H9 (cell line): ENCODE results near the gene ILK. TPM values are rescaled to one million over a fixed set of nuclear protein-coding genes. Genes with fewer than 3 reads are reported as not detected.

Source experiments
- DNase-seq: peaks from one replicate; pipeline ENCODE4 v3.0.0-alpha.2; 2017
- H2AFZ ChIP-seq: one replicate; pipeline ENCODE4 v1.6.1; 2013; ENCODE audit warnings: mild to moderate bottlenecking, low read length, control low read depth, moderate library complexity
- H2AK5ac ChIP-seq: 2 replicates; pipeline ENCODE4 v1.6.1; 2013; ENCODE audit warnings: low read length, control low read depth, mixed read lengths; ENCODE audit not compliant: insufficient read length
- H2BK120ac ChIP-seq: one replicate; pipeline ENCODE4 v1.6.1; 2013; ENCODE audit warnings: low read depth, mild to moderate bottlenecking, low read length, control low read depth, inconsistent platforms; ENCODE audit not compliant: poor library complexity, severe bottlenecking
- H2BK12ac ChIP-seq: 2 replicates; pipeline ENCODE4 v1.6.1; 2013; ENCODE audit warnings: low read length, control low read depth, mixed read lengths, low read depth; ENCODE audit not compliant: insufficient read length
- H2BK15ac ChIP-seq: 2 replicates; pipeline ENCODE4 v1.6.1; 2013; ENCODE audit warnings: low read depth, low read length, control low read depth
- H2BK20ac ChIP-seq: one replicate; pipeline ENCODE4 v1.6.1; 2013; ENCODE audit warnings: low read depth, mild to moderate bottlenecking, low read length, control low read depth, inconsistent platforms; ENCODE audit not compliant: poor library complexity, severe bottlenecking
- H2BK5ac ChIP-seq: 2 replicates; pipeline ENCODE4 v1.6.1; 2013; ENCODE audit warnings: low read length, control low read depth, mixed read lengths; ENCODE audit not compliant: insufficient read length
- H3K14ac ChIP-seq: 2 replicates; pipeline ENCODE4 v1.6.1; 2013; ENCODE audit warnings: low read length, control low read depth; ENCODE audit not compliant: insufficient read depth
- H3K18ac ChIP-seq: 2 replicates; pipeline ENCODE4 v1.6.1; 2013; ENCODE audit warnings: low read depth, mild to moderate bottlenecking, mixed read lengths, low read length, control low read depth; ENCODE audit not compliant: insufficient read length
- H3K23ac ChIP-seq: 2 replicates; pipeline ENCODE4 v1.6.1; 2013; ENCODE audit warnings: low read length, control low read depth, mixed read lengths, low read depth; ENCODE audit not compliant: insufficient read length
- H3K23me2 ChIP-seq: 2 replicates; pipeline ENCODE4 v1.6.1; 2013; ENCODE audit warnings: low read depth, mild to moderate bottlenecking, mixed read lengths, low read length, control low read depth; ENCODE audit not compliant: insufficient read length, poor library complexity, severe bottlenecking
- H3K27ac ChIP-seq: 2 replicates; pipeline ENCODE4 v1.5.1; 2013; ENCODE audit warnings: low read length, control low read depth, mixed read lengths, low read depth; ENCODE audit not compliant: insufficient read length
- H3K27me3 ChIP-seq: 2 replicates; pipeline ENCODE4 v1.6.1; 2013; ENCODE audit warnings: low read length, control low read depth, inconsistent platforms; ENCODE audit not compliant: insufficient read depth
- H3K4ac ChIP-seq: 2 replicates; pipeline ENCODE4 v1.6.1; 2013; ENCODE audit warnings: low read depth, mild to moderate bottlenecking, control low read depth, inconsistent platforms, low read length, moderate library complexity
- H3K4me1 ChIP-seq: 2 replicates; pipeline ENCODE4 v1.6.1; 2013; ENCODE audit warnings: low read length, control low read depth, inconsistent platforms; ENCODE audit not compliant: insufficient read depth
- H3K4me2 ChIP-seq: 2 replicates; pipeline ENCODE4 v1.6.1; 2013; ENCODE audit warnings: low read length, control low read depth, mixed read lengths; ENCODE audit not compliant: insufficient read length, insufficient read depth
- H3K56ac ChIP-seq: 2 replicates; pipeline ENCODE4 v1.6.1; 2013; ENCODE audit warnings: low read depth, mild to moderate bottlenecking, mixed read lengths, low read length, control low read depth; ENCODE audit not compliant: insufficient read length
- H3K79me1 ChIP-seq: 2 replicates; pipeline ENCODE4 v1.6.1; 2013; ENCODE audit warnings: low read depth, mild to moderate bottlenecking, moderate library complexity, low read length, control low read depth, inconsistent platforms; ENCODE audit not compliant: insufficient read depth, poor library complexity, severe bottlenecking
- H3K79me2 ChIP-seq: 2 replicates; pipeline ENCODE4 v1.6.1; 2013; ENCODE audit warnings: low read length, control low read depth, inconsistent platforms; ENCODE audit not compliant: insufficient read depth
- H3K9ac ChIP-seq: 2 replicates; pipeline ENCODE4 v1.6.1; 2013; ENCODE audit warnings: low read length, control low read depth, mixed read lengths; ENCODE audit not compliant: insufficient read length; ENCODE audit errors: extremely low read depth
- H3K9me3 ChIP-seq: one replicate; pipeline ENCODE4 v1.6.1; 2013; ENCODE audit warnings: low read depth, low read length, inconsistent platforms; ENCODE audit not compliant: control insufficient read depth
- H3T11ph ChIP-seq: one replicate; pipeline ENCODE4 v1.6.1; 2013; ENCODE audit warnings: mild to moderate bottlenecking, low read length, control low read depth, inconsistent platforms
- H4K20me1 ChIP-seq: one replicate; pipeline ENCODE4 v1.6.1; 2013; ENCODE audit not compliant: control insufficient read depth, insufficient read length, insufficient read depth
- H4K5ac ChIP-seq: 2 replicates; pipeline ENCODE4 v1.6.1; 2013; ENCODE audit warnings: low read depth, mild to moderate bottlenecking, mixed read lengths, low read length, control low read depth; ENCODE audit not compliant: insufficient read length
- H4K8ac ChIP-seq: replicated peaks from 2 replicates; pipeline ENCODE4 v1.6.1; 2013; ENCODE audit warnings: low read length, control low read depth, mixed read lengths, low read depth; ENCODE audit not compliant: insufficient read length
- H4K91ac ChIP-seq: 2 replicates; pipeline ENCODE4 v1.6.1; 2013; ENCODE audit warnings: low read depth, mild to moderate bottlenecking, moderate library complexity, mixed read lengths, low read length, control low read depth; ENCODE audit not compliant: insufficient read length
- H3K27ac Mint-ChIP-seq, 3 experiments: 2 replicates in 2 of 3; 3 replicates in 1 of 3; pipeline ENCODE4 v1.8.0; 2020 to 2021; ENCODE audit warnings: mixed read lengths in 3 of 3, mild to moderate bottlenecking in 1 of 3, moderate library complexity in 1 of 3
- H3K27me3 Mint-ChIP-seq: 2 replicates; pipeline ENCODE4 v1.8.0; 2021; ENCODE audit warnings: low read depth, mild to moderate bottlenecking, moderate library complexity, mixed read lengths
- H3K36me3 Mint-ChIP-seq, 3 experiments: 2 replicates in 2 of 3; 3 replicates in 1 of 3; pipeline ENCODE4 v1.8.0; 2020 to 2021; ENCODE audit warnings: low read depth in 3 of 3, mixed read lengths in 3 of 3; ENCODE audit not compliant: insufficient read depth in 1 of 3
- H3K4me1 Mint-ChIP-seq, 2 experiments: 2 replicates each; pipeline ENCODE4 v1.8.0; 2020; ENCODE audit warnings: mixed read lengths in 2 of 2
- H3K4me3 Mint-ChIP-seq, 2 experiments: 2 replicates in 1 of 2; 3 replicates in 1 of 2; pipeline ENCODE4 v1.8.0; 2020 to 2021; ENCODE audit warnings: mild to moderate bottlenecking in 2 of 2, mixed read lengths in 2 of 2, moderate library complexity in 1 of 2
- H3K9me3 Mint-ChIP-seq, 2 experiments: 2 replicates in 1 of 2; 3 replicates in 1 of 2; pipeline ENCODE4 v1.8.0; 2020; ENCODE audit warnings: mild to moderate bottlenecking in 2 of 2, mixed read lengths in 2 of 2, moderate library complexity in 1 of 2
- CTCF ChIP-seq: fragments of 200-600 bp; sonication (generic); conservative IDR thresholded peaks from 3 replicates; pipeline ENCODE4 v1.8.0; 2021; ENCODE audit warnings: antibody characterized with exemption, mild to moderate bottlenecking
- WGBS: extraction: QIAGEN DNeasy Blood & Tissue Kit; methylation state at CpG from one replicate; pipeline ENCODE4 v1.1.7; 2013; ENCODE audit warnings: missing lambda C conversion rate, low lambda C conversion rate, mixed read lengths; ENCODE audit not compliant: insufficient read length; ENCODE audit errors: extremely low coverage; 5-methylcytosine and 5-hydroxymethylcytosine counted together
- total RNA-seq: library from RNA; stranded (reverse); gene quantifications from 2 replicates; pipeline ENCODE4 v1.2.1, GENCODE V29; 2021

The ILK gene
- total RNA-seq, 1 experiment from 2014 or later, result 100 TPM

- peaks cover 10 to 11% of the 10 kb centered on the region in 2 experiments for H3K4me1 Mint-ChIP-seq
- no peak overlapping the region for H3K9ac ChIP-seq
- H2AFZ ChIP-seq, result no peak overlapping the region
- H3K9me3 Mint-ChIP-seq, result no peaks in the 10 kb centered on the region
- H2BK12ac ChIP-seq, result no peak overlapping the region
- H3K56ac ChIP-seq, result no peak overlapping the region
- H3K23ac ChIP-seq, result no peak overlapping the region
- no peak overlapping the region for H3K27ac Mint-ChIP-seq
- H3K4me3 Mint-ChIP-seq, result no peak overlapping the region
- TF ChIP-seq CTCF, result no peak
- no peaks in the 10 kb centered on the region for H3K36me3 Mint-ChIP-seq
- H3K18ac ChIP-seq, result no peak overlapping the region
- H3K4me1 ChIP-seq, result peaks cover 1% of the 10 kb centered on the region; the same call in 1 of the 2 replicates
- peaks cover 21% of the 10 kb centered on the region for H3K27me3 Mint-ChIP-seq
- H3K4me2 ChIP-seq, result peak overlapping the region; percentile 57
- no CpG with 5 or more reads among the region's 9 CpGs for WGBS
- no peak for DNase-seq
- no peak overlapping the region for H2AK5ac ChIP-seq
- H3K79me1 ChIP-seq, result no peaks in the 10 kb centered on the region
- no peak overlapping the region for H3K4ac ChIP-seq
- H4K91ac ChIP-seq, result no peak overlapping the region
- peaks cover 23% of the 10 kb centered on the region; the same call in 1 of the 2 replicates for H3K27me3 ChIP-seq
- no peak overlapping the region for H2BK20ac ChIP-seq
- H2BK120ac ChIP-seq, result no peak overlapping the region
- H2BK5ac ChIP-seq, result no peak overlapping the region
- H3K79me2 ChIP-seq, result no peaks in the 10 kb centered on the region
- no peak overlapping the region for H2BK15ac ChIP-seq
- no peak overlapping the region for H4K5ac ChIP-seq
- no peaks in the 10 kb centered on the region for H3K9me3 ChIP-seq
- H4K8ac ChIP-seq, result no peak overlapping the region
- peaks cover 7% of the 10 kb centered on the region for H3K23me2 ChIP-seq
- no peak overlapping the region for H3K27ac ChIP-seq
- no peaks in the 10 kb centered on the region for H4K20me1 ChIP-seq
- H3K14ac ChIP-seq, result no peak overlapping the region
- H3T11ph ChIP-seq, result no peak overlapping the region
Measured at GRCh38 chr11:6654281-6655019, 50.9 kb downstream of the ILK start.
